ENCODE results near the gene PDE5A.

GRCh38 chr4:119632216-119632615 lies 3.6 kb upstream of the PDE5A start:
- TF ChIP-seq CTCF (IDR thresholded peaks at IDR 0.05; ENCODE audit: poor library complexity) (no peak), EZH2 (IDR thresholded peaks at IDR 0.05; ENCODE audit: borderline replicate concordance) (no peak), EZH2phosphoT487 (IDR thresholded peaks at IDR 0.05; ENCODE audit: low read depth, severe bottlenecking, unreplicated experiment) (no peak)
